CD4-positive, alpha-beta T cell treated with Interleukin-15 for 4 hours (primary cell): ENCODE measurements around the gene ERF.

Experiments used
- DNase-seq: peaks from one replicate; pipeline ENCODE4 v3.0.0-alpha.2; 2020; ENCODE audit warnings: low spot score

ERF gene

DNA sequence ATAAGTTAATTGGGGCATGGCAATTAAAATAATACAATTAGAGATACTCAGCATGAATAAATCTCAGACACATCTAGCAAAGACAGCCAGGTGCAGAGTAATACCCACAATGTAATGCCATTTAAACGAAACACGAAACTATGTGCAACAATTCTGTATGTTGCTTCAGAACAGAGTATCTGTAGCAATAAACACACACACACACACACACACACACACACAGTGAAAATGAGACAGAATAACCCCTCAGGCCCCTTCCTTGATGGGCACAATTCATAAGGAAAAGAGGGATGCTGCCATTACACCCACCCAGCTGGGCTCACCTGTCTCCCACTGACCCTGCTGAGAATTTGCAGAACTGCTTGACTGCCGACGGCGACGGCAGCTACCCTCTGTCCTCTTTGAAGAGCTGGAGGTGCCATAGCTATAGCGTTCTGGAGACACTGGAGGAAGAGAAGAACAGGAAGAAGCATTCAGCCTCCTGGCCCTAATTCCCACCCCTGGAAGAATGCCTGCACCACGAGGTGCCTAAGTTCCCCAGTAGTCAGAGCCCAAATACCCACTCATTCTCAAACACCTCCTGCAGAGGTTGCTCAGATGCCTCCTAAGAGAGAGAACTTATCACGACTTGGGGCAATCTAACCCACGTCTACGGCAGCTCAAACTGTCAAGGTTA, 40.0 kb downstream of the ERF start:
- no peak for DNase-seq

DNA sequence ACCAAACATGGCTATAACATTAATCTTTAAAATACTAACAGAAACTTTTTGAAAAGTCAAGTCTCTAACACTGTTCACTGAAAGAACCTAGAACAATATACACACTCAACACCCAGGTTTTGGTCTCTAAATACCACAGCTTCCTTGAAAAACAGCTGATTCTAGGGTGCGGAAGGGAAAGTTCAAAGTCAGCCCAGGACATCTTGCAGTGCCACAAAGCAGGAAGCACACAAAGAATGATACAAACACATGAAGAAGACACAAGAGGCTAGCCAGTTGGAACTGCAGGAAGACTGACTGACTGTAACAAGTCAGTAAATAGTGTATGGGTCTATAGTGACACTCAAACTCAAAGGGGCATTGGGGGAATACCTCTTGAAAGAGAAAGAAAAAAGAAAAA, 42.0 kb downstream of the ERF start:
- DNase-seq = no peak

DNA sequence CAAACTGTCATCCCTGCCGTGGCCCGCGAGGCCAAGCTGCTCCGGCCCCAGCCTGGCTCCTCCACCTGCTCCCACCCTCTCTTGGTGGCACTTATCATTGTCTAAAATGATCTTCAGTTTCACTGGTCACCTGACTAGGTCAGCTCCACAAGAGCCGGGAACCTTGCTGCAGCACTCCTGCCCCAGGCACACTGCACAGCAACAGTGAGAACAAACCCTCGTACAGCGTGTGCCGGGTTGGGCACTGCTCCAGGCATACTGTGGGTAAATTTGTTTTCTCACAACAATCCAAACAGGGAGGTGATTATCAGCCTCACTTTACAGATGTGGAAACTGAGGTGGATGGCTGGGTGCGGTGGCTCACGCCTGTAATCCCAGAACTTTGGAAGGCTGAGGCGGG, 46.3 kb downstream of the ERF start:
- DNase-seq = no peak

DNA sequence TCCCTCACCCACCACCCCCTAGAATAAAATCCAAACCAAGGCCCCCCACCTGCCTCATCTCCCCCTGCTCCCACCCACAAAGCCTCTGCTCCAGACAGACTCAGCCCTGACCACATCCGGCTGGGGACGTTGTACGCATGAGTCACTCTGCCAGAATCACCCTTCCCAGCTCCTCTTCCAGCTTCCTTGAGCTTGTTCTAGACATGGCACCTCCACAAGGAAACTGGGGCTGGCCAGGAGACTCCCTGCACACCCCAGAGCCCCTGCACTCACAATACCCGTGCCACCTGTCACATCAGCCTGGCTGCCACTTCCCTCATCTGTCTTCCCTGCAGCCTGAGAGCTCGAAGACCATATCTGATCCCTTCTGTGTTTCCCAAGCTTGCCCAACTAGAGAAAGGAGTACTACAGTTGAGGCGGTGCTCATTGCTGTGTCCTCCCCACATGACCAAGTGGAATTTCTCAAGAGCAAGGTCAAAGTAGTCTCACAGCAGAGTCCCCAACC, 47.1 kb downstream of the ERF start:
- peak; percentile 37 for DNase-seq

DNA sequence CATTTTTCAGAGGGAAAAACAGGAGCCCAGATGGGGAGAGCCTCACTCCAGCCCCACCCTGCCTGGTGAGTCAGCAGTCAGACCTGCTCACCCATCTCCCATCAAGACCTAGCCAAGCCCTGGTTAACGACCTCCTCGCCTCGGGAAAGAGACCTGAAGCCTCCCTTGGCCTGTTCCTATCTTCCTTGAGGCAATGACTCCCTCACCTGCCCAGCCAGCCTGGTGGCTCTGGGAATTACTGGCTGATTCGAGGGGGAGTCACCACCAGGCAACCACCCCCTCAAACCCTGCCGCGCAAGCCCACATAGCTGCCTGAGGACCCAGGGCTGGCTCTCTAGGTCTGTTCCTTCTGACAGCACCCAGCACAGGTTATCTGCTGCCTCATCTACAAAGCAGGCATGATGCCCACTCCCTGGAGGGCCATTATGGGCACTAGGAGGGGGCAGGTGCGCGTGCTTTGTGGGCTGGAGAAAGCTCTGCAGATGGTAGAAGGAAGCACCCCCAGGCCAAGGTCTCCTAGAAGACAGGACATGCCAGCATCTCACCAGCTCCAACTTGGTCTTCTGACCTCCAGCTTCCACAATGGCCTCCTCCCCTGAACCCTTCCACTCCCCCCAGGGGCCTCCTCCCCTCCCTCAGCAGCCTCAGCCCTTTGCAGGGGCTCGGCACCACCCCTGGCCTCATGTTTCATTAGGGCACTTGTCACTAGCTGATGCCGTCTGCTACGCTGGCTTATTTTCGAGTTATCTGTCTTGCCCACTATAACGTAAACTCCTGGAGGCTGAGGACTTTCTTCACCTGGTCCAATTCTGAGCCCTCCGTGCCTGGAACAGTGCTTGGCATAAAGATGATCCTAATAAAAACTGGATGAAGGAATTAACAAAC, 47.8 kb downstream of the ERF start:
- no peak for DNase-seq

DNA sequence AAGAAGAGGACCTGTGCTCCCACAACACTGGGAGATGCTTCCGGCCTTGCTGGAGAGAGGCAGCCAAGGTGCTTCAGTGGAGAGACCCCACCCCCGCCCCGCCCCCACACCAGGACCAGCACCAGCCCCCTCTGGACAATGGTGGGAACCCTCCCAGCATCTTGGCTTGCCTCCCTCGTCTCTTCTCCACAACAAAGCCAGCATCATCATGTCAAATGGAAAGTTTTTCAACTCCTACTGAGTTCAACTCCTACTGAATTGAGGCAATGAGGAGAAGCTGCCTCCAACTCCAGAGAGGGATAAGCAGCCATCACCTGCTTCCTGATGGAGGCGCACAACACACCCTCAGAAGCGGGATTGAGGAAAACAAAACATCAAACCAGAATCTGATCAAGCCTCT, 50.3 kb downstream of the ERF start:
- DNase-seq = no peak

DNA sequence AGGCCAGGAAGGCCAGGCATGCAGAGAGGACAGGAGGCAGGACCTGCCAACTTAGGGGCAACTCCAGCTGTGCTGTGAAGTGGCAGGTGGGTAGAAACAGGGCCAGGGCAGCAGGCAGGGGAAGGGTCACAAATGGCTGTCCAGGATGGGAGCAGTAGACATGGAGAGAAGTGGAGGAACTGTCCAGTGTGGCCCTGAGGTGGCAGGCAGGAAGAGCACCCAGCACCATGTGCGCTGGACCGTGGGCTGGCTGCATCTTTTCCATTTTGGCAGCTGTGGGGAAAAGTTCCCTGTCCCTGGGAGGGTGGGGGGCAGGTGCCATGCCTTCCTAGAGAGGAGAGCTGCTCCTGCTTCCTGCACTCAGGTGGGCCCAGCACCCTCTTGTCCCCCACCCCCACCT, 51.2 kb downstream of the ERF start:
- no peak for DNase-seq

DNA sequence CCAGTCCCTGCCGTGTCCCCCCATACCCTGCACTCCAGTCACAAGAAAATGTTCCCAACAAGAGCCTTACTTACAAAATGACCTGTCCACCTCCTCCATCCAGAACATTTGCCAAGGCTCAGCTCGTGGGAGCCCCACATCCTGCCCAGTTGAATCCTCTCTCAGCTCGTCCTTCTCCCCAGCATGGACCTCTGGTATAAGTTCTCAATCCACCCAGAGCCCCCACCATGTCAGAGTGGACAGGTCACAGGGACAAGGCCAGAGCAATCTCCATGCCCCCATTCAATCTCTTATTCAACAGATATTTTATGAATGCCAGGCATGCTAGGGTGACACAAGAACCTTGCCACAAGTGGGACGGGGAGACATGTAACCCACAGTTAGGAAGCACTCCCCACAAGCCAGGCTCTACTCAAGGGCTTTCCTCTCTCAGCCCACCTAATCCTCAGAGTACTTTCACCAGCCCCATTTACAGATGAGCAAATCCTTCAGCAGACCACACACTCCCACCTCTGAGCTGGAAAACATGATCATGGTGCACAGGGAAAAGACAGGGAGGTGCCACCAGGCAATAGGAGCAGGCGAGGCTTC, 52.5 kb downstream of the ERF start:
- DNase-seq = no peak

DNA sequence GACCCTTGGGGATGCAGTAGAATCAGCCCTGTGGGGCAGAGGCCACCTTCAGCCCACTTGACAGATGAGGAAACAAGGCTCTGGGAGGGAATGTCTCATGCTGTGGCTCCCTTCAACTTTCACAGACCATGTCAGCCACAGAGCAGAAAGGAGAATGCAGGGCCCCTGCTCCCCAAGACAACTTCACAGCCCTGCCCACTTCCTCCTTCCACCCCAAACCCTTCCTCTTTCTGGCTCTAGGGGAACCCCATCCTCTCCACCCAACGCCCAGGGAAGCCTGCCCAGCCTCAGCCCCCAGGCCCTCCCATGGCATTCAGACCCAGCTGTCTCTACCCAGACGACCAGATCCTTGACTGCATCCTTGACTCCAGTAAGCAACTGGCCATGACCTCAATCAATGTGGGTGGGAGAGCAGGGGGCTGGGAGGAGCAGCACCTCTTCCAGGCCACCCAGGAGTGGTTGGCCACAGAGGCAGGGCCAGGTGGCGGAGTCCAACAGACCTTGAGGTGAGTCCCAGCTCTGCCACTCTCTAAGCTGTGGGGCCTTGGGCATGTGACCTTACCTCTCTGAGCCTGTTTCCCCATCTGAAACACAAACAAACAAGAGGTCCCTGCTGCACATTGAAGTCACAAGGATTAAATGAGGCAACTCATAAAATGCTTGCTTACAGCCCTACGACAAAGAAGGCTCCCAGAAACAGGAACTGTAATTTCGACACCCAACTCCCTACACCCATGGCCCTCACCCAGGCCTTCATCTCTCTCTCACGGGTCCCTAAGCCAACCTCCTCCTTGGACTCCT, 53.2 kb downstream of the ERF start:
- peak; percentile 62 for DNase-seq

DNA sequence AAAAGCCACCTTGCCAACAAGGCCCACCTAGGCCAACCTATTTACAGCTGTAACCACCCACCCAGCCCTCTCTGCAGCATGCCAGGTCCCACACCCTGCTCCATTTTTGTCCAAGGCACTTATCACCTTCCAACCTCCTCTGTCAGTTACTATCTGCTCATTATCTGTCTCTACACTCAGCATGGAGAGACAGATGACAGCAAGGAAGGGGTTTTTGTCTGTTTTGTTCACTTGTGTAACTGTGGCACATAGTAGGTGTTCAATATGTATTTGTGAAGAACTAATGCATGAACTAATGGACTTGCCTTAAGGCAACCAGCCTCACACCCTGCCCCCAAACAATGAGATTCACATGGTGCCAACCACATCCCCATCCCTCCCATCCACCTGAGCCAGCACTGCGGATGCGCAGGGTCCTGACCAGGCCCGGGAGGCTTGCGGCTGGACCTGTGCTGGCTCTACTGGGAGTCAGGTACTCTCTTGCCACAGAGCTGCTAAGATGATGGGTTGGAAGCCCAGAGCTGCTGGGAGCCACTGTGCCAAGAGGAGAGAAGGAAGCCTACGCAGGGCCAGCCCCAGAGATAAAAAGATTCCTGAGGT, 54.7 kb downstream of the ERF start:
- DNase-seq = no peak

DNA sequence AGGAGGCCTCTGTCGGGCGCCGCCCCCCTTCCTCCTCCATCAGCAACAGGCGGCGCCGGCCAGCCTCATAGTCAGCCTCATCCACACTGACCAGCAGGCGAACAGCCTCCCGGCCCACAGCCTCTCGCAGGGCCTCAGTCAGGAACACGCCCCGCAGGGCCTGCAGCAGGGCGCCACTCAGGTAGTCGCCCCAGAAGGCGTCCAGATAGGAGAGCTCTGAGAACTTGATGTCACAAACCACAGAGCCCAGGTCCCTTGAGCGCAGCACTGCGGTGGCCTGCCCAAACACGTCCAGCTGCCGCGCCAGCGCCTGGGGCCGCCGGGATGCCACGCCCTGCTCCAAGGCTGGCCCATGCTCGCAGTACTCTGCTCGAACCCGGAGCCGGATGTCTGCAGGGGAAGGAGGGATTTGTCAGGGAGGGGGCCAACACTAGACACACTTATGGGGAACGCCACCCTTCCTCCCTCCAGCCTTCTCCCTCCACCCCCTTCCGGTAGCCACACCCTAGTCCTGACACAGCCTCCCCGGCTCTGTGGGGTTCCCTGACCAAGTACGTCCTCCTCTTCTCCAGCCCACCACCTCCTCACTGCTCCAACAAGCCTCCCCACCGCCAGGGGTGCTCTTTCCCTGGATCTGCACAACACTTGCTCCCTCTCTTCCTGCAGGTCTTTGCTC, 55.4 kb downstream of the ERF start:
- peak; percentile 67 for DNase-seq

DNA sequence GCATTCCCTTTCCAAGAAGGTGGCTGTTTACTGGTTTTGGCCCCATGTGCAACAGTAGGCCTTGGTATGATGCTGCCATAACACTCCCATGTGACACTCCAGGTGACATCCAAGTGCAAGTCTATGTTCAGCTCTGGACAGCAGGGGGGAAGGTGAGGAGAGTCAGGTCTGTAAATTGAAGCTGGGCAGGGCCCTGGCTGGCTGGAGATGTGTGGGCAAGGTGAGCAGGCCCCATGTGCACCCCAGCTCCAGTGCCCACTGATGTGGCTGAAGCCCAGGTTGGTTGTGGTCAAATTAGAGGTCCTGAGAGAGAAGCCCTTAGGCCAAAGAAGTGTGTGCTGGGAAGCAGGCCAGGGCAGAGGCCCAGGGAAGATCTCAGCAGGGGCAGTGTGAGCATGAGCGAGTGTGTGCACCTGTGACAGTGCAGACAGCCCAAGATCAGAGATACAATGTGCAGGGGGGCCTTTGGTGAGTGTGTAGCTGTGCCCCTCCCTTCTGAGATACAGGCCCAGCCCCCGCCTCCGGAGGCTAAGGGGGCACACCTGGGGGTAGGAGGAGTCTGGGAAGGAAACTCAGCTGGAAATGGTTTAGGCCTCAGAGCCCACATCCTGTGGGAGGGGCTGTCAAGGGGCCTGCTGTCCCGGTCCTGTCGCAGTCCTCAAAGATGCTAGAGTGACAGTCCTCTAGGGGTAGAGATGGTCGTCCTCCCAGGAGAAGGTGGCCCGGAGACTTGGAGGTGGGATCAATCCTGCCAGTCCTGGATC, 56.1 kb downstream of the ERF start:
- DNase-seq = peak; percentile 80
